SK-N-SH treated with all-trans-retinoic acid at 6 μM for 48 hours (cell line): Measurements from ENCODE around the gene TNFRSF4.

Experiments
- CREB5 ChIP-seq: fragments of 250-450 bp; sonication (Bioruptor Pico); IDR thresholded peaks from 2 replicates; pipeline ENCODE4 v1.5.1; 2020; ENCODE audit warnings: low read depth, mild to moderate bottlenecking, moderate library complexity
- CSRNP3 ChIP-seq: fragments of 250-450 bp; sonication (Bioruptor Pico); IDR thresholded peaks from 2 replicates; pipeline ENCODE4 v1.5.1; 2021; ENCODE audit warnings: mild to moderate bottlenecking, moderate library complexity
- POU6F1 ChIP-seq: fragments of 250-450 bp; sonication (Bioruptor Pico); IDR thresholded peaks from 2 replicates; pipeline ENCODE4 v1.8.0; 2021; ENCODE audit warnings: low read depth, mild to moderate bottlenecking, moderate library complexity, borderline replicate concordance
- ZNF8 ChIP-seq: fragments of 450-650 bp; formaldehyde crosslinking; IDR thresholded peaks from 2 replicates; pipeline ENCODE4 v1.5.0; 2020; ENCODE audit warnings: mild to moderate bottlenecking, moderate library complexity

- TF ChIP-seq ZNF8 (CRISPR knock-in tag) (no peak), CREB5 (CRISPR knock-in tag) (no peak), CSRNP3 (CRISPR knock-in tag) (no peak), POU6F1 (CRISPR knock-in tag) (no peak)
These were observed 40.0 kb downstream of the TNFRSF4 start, which contains the start of gene TTLL10 for GRCh38 chr1:1173793-1174415.
